HL-60/S4 treated with retinoic acid at 250 ng/mL for 4 days and 3 days (cell line): Measurements from ENCODE around the gene SGMS1.
"Not testable (repeated sequence)": the region's sequence is repeated elsewhere in the genome, so short reads cannot be mapped to it uniquely, and the experiment has no call there.

Source experiments
- in situ Hi-C: fragments of 300-500 bp; cut with MboI; formaldehyde crosslinking; loops from 2 replicates; pipeline ENCODE4 v1.7.0; 2022; ENCODE audit warnings: low sequenced_read_pairs

Gene SGMS1

GRCh38 chr10:50623663-50624412, at the start of gene SGMS1:
Gene SGMS1 (minus strand): TSS chr10:50623956. CDS start chr10:50344114, 279,842 bp downstream.
- in situ Hi-C loops = no loop called here

DNA sequence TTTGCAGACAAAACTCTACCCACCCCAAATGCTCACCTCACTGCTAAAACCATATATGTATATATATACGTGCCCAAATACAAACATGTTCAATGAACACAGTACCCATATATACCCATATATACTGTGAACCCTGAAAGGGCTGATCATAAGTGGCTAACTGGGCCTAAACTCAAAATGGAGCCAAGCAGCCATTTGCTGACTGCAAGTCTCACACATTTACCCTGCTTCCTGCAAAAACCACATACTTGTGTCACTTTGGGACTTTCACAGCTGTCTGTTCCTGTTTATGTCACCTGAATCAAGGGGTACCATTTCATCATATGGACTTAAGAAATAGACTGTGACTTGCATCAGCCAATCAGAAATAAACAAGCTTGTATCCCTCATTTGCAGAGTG, 48.4 kb upstream of the SGMS1 start:
- in situ Hi-C loops = not testable (repeated sequence)

DNA sequence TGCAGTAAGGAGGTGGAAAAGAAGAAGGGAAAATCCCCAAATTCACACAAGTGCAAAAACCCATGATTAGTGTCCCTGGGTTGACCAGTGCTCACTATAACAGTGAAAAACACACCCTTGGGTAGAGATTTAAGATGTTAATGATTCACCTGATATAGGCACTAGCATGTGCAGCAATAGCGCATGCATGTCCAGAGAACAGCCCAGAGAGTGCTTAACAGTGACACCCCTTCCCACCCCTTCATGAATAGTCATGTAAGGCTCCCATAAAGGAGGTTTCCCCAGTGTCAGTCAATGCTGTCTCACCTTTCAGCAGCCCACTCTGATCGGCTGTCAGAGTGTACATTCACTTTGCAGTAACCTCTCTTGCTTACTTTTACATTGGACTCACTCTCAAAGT, 47.9 kb upstream of the SGMS1 start:
- in situ Hi-C loops = not testable (repeated sequence)

DNA sequence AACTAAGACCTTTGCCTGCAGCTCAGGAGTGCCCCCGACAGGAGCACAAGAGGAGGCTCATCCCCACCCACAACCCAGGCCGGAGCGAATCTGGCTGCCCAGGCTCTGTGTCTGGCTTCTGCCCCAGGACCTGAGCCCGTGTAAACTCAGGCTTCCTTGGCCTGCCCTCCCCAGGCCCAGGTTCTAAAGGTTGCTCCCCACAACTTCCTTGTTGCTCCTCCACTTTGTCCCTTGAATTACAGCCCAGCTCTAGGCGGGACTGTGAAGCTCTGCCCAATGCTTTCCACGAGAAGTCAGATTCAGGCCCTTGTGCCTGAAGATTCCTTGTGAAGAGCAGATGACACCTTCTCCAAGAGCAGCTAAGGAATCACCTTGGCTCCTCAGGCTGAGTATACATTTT, 46.2 kb upstream of the SGMS1 start:
- in situ Hi-C loops = not testable (repeated sequence)

- in situ Hi-C loops = not testable (repeated sequence)
Observed at GRCh38 chr10:50667353-50667752, 43.6 kb upstream of the SGMS1 start.

GRCh38 chr10:50662420-50662819, 38.7 kb upstream of the SGMS1 start:
- in situ Hi-C loops = not testable (repeated sequence)

- in situ Hi-C loops = not testable (repeated sequence)
Observed at GRCh38 chr10:50661563-50661962, 37.8 kb upstream of the SGMS1 start.

DNA sequence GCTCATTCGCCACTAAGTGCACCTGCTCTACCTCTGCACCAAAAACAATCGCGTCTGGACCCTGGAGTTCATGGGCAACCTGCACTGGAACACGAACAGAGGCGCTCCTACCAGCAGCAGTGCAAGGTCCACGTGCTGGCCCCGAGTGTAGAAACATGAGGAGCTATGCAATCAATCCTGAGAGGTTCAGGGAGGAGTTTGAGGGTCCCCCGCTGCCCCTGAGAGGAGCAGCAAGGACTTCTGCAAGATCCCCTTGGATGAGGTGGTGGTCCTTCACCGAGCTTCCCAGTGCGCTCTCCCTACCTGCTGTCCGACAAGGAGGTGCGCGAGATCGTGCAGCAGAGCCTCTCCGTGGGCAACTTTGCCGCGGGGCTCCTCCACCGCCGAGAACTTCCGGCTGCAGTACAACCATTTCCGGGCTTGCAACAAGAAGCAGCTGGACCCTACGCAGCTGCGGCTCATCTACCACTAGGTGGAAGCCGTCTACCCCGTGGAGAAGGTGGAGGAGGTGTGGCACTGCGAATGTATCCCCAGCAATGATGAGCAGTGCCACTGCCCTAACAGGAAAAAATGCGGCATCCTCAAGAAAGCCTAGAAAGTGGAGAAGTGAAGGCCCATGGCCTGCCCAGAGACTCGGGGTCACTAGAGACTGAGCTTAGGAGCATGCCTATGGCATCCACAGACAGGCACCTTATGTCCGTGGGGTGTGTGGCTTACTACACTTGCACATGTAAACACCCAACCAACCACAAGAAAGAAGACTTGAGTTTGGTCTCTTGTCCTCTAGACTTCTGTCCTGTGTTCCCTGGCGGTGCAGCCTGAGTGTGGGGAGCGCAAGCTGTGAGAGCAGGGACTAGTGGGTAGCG, 36.3 kb upstream of the SGMS1 start:
- in situ Hi-C loops = not testable (repeated sequence)

- in situ Hi-C loops = not testable (repeated sequence)
Observed at GRCh38 chr10:50659016-50659864, 35.5 kb upstream of the SGMS1 start.

DNA sequence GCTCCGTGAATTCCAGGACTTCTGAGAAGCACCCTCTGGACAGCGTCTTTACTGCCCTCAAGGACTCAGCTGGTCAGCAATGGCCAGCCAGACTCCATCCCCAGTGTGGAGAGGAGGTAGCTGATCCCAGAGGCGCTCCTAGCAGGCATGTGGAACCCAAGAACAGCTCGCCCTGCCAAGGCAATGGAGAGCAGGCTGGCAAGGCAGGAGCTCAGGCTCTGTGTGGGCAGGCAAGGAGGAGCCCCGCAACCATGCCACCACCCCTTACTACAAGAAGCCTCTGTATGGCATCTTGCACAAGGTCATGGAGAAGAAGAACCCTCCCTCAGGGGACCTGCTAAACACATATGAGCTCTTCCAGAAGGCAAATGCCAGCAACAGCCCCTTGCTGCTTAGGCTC, 34.4 kb upstream of the SGMS1 start:
- in situ Hi-C loops = no loop called here

DNA sequence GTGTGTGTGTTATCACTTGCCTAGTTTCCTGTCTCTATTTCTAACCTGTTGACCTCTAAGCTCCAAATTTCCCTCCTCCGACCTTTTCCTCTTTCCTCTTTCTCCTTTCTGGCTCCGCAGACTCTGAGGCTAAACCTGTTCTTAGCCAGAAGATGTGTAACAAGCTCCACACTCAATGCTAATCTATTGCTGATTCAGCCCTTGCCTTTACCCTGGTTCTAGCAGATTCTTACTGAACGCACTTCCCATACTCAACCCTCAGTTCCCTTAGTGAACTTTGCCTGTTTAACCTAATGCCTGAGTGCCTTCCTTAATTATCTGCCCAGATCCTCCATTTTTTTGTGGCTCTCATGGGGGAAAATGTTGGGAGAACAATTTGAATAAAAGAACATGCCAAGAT, 30.0 kb upstream of the SGMS1 start:
- in situ Hi-C loops = no loop called here

- in situ Hi-C loops = no loop called here
Observed at GRCh38 chr10:50653142-50653541, 29.4 kb upstream of the SGMS1 start.

GRCh38 chr10:50651808-50652207, 28.1 kb upstream of the SGMS1 start:
- in situ Hi-C loops = no loop called here

DNA sequence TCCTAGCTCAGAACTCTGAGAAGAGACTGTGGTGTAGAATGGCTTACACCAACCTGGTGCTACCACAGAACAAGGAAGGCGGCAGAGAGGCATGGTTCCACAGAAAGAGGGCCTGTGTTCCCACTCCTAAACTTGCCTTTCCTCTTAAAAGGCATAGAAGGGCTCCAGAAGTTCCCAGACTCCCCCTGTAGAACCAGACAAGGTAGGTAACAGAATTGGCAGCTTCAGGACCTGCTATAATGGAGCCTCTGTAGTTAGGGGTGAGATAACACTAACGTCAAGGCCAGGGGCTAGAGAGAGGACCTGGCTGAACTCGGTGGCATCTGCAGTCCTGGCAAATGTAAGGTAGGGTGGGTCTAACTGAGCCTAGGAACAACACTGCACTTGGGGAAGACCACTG, 26.7 kb upstream of the SGMS1 start:
- in situ Hi-C loops = no loop called here

DNA sequence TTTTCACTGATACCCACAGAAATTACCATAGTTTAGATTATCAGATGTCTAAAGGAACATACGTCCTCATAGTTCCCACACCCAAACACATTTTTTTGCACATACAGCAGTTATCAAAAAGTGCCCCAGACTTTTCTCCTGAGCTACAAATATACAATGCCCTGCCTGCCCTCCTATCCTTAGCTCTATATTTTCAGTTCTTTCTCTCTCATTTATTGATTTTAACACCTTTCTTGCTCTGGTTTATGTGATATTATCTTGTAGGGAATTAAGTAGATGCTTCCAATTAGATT, 25.1 kb upstream of the SGMS1 start:
- in situ Hi-C loops = no loop called here

DNA sequence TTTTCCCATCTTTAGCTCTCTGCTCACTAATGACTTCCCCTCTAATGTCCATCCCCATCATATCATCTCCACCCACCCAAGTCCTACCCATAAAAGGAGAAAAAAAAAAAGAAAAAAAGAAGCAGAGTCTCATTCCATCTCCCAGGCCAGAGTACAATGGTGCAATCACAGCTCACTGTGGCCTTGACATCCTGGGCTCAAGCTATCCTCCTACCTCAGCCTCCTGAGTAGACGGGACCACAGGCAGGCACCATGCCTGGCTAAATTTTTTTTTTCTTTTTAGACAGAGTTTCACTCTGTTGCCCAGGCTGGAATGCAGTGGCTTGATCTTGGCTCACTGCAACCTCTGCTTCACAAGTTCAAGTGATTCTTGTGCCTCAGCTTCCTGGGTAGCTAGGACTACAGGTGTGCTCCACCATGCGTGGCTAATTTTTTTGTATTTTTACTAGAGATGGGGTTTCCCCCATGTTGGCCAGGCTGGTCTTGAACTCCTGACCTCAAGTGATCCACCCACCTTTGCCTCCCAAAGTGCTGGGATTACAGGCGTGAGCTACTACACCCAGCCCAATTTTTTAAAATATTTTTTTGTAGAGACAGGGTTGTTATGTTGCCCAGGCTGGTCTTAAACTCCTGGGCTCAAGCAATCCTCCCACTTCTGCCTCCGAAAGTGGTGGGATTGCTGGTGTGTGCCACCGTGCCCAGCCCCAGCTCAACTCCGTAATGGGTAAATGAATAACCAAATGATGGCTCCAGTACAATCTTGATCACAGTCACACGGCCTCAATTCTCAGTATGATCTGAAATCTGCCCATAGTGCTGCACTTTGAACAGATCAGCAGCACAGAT, 24.6 kb upstream of the SGMS1 start:
- in situ Hi-C loops = no loop called here

DNA sequence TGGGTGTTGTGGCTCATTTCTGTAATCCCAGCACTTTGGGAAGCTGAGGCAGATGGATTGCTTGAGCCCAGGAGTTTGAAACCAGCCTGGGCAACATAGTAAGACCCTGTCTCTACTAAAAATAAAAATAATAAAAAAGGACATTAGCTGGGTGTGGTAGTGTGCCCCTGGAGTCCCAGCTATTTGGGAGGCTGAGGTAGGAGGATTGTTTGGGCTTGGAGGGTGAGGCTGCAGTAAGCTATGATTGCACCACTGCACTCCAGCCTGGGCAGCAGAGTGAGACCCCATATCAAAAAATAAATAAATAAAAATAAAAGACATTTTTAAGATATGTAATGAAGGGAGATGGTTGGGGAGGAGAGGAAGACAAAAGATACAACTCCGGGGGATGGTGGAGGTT, 23.6 kb upstream of the SGMS1 start:
- in situ Hi-C loops = not testable (repeated sequence)

GRCh38 chr10:50645236-50645635, 21.5 kb upstream of the SGMS1 start:
- in situ Hi-C loops = no loop called here

GRCh38 chr10:50641626-50642025, 17.9 kb upstream of the SGMS1 start:
- in situ Hi-C loops = no loop called here

DNA sequence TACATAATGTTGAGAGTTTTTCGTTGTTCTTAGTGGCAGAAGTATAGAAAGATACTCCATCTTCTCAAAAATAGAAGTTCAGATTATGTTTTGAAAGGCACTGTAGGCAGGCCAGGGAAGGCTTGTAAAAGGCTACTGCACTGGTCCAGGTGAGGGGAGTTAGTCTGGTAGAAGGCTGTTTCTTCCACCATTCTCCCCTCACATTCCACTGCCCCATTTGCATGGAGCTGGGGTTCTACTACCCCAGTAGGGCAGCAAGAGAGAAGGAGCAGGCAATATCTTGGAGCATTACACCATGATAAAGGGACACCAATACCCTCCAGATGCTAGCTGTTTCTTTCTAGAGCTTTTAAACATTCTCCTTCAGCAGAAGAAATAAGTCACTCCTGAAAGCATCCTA, 16.5 kb upstream of the SGMS1 start:
- in situ Hi-C loops = no loop called here
